ENCODE measurements around the gene POM121C.
"Not testable (repeated sequence)": the region's sequence is repeated elsewhere in the genome, so short reads cannot be mapped to it uniquely, and the experiment has no call there.

POM121C gene

GRCh38 chr7:75393194-75393593 lies 92.9 kb downstream of the POM121C start:
- not testable (repeated sequence) for DNase-seq (ENCODE audit: low read depth)

DNA sequence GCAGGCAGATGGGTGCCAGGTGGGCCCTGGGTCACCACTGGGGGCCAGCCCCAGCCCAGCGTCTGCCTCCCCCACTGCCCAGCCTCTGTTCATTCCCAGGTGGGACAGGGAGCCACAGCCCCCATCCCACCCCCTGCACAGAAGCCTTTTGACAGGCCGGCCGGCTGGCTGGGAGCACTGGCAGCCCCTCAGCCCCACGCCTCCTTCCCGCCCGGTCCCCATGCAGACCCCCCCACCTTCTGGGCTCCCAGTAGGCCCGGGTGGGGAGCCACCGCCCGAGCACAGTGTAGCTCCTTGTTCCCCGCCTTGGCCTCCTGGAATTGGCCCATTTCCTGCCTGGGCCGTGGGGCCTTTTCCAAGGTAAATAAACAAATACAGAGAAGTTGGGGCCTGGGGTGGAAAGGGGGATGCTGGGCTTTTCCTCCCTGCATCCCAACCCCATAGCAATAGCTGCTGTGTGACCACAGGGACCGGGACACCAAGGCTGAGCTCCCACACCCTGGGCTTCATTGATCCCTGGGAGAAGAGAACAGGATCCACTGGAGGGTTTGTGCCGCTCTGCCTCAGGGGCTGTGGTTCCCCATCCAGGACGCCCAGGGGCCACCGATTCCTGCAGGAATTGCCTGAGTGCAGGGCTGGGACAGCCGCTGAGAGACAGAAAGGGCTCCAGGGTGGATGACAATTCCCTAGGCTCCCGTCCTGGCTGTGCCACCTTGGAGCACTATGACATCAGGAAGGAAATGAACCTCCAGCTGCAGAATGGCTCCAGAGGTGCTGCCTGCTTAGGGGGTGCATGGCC lies 111.4 kb downstream of the POM121C start:
- not testable (repeated sequence) for DNase-seq (ENCODE audit: low read depth)

DNA sequence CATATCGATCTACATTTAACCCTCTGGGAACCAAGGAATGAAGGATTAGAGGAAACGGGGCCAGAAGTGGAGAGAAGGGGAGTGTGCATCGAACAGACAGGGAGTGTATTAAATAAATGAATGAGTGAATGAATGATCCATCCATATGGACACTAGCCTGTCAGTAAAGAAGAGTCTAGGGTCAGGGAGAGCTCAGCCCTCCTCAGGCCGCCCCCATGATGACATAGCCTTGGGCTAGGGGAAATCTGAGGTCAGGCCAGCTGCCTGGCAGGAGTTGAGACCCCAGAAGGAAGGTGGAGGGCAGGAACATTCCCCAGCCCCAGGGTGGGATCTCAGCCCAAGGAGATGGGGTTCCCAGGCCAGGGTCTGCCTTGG lies 112.0 kb downstream of the POM121C start:
- DNase-seq (ENCODE audit: low read depth), result not testable (repeated sequence)

- not testable (repeated sequence) for DNase-seq (ENCODE audit: low read depth)
Observed at GRCh38 chr7:75367313-75367712, 118.8 kb downstream of the POM121C start.
